Activated naive CD8-positive, alpha-beta T cell (primary cell): ENCODE measurements around the gene WNT8B.

Experiments
- H3K27ac Mint-ChIP-seq: one replicate; pipeline ENCODE4 v1.8.0; 2021; ENCODE audit warnings: mixed read lengths
- H3K27me3 Mint-ChIP-seq: one replicate; pipeline ENCODE4 v1.8.0; 2021; ENCODE audit warnings: mixed read lengths
- H3K36me3 Mint-ChIP-seq: one replicate; pipeline ENCODE4 v1.8.0; 2021; ENCODE audit warnings: mixed read lengths
- H3K4me1 Mint-ChIP-seq: one replicate; pipeline ENCODE4 v1.8.0; 2021; ENCODE audit warnings: low read depth, mixed read lengths
- H3K4me3 Mint-ChIP-seq: one replicate; pipeline ENCODE4 v1.8.0; 2021; ENCODE audit warnings: mild to moderate bottlenecking, mixed read lengths
- H3K9me3 Mint-ChIP-seq: one replicate; pipeline ENCODE4 v1.8.0; 2021; ENCODE audit warnings: low read depth, mixed read lengths

WNT8B gene

GRCh38 chr10:100520811-100521210 is 58.0 kb downstream of the WNT8B start:
- no peaks in the 10 kb centered on the region for H3K27me3 Mint-ChIP-seq
- H3K9me3 Mint-ChIP-seq: no peaks in the 10 kb centered on the region
- H3K4me3 Mint-ChIP-seq: no peak overlapping the region
- H3K27ac Mint-ChIP-seq: peak overlapping the region; percentile 29
- H3K4me1 Mint-ChIP-seq: peaks cover 18% of the 10 kb centered on the region
- H3K36me3 Mint-ChIP-seq: peaks cover 4% of the 10 kb centered on the region

DNA sequence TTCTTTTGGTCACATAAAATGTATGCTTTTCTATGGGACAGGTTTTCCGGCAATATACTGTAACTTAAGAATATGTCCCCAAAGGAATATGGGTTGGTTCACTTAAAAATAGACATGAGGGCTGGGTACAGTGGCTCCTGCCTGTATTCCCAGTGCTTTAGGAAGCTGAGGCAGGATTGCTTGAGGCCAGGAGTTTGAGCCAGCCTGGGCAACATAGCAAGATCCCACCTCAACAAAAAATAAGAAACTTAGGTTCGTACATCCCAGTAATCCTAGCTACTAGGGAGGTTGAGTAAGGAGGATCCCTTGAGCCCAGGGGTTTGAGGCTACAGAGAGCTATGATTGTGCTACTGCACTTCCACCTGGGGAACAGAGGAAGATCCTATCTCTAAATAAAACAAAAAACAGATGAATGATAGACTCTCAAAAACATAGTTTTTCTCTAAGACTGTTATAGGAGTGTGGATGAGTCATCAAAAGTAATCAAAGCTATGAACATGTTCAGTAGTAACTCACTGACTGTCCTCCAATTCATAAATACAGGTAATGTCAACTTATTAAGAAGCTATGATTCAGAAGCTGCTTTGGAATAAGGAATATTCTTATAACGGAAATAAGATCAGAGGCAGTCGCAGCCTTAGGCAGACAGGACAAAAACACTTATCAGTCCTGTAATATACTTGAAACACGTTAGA is 59.4 kb downstream of the WNT8B start:
- no peaks in the 10 kb centered on the region for H3K27me3 Mint-ChIP-seq
- no peaks in the 10 kb centered on the region for H3K9me3 Mint-ChIP-seq
- H3K4me1 Mint-ChIP-seq: peaks cover 23% of the 10 kb centered on the region
- H3K27ac Mint-ChIP-seq: peak overlapping the region; percentile 51
- H3K4me3 Mint-ChIP-seq: no peak overlapping the region
- H3K36me3 Mint-ChIP-seq: peaks cover 6% of the 10 kb centered on the region

GRCh38 chr10:100522945-100523344 is 60.1 kb downstream of the WNT8B start:
- H3K4me1 Mint-ChIP-seq: peaks cover 26% of the 10 kb centered on the region
- H3K4me3 Mint-ChIP-seq: no peak overlapping the region
- H3K36me3 Mint-ChIP-seq: peaks cover 6% of the 10 kb centered on the region
- H3K27ac Mint-ChIP-seq: no peak overlapping the region
- H3K9me3 Mint-ChIP-seq: no peaks in the 10 kb centered on the region
- H3K27me3 Mint-ChIP-seq: no peaks in the 10 kb centered on the region

DNA sequence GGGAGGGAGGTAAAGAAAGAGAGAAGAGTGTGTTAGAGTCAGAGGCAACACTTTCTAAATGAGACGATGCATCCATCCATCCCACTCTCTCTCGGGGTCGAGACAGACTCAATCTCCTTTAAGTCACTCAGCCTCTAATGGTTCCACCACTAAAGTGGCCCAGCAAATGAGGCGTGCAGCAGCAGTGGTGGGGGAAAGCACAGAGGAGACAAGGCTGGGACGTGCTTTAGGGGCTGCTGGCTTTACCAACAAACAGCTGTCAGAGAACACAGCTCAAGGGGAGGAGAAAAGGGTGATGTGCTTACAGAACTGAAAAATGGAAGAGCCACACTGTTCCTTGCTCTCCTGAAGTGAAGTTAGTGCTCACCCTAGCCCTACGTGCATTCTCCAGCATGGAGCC is 61.4 kb downstream of the WNT8B start:
- no peak overlapping the region for H3K27ac Mint-ChIP-seq
- H3K36me3 Mint-ChIP-seq: peaks cover 9% of the 10 kb centered on the region
- no peaks in the 10 kb centered on the region for H3K9me3 Mint-ChIP-seq
- no peak overlapping the region for H3K4me3 Mint-ChIP-seq
- no peaks in the 10 kb centered on the region for H3K27me3 Mint-ChIP-seq
- H3K4me1 Mint-ChIP-seq: peaks cover 26% of the 10 kb centered on the region

- Mint-ChIP-seq H3K4me1 (peaks cover 25% of the 10 kb centered on the region), H3K27ac (peak overlapping the region; percentile 24), H3K36me3 (peaks cover 10% of the 10 kb centered on the region), H3K27me3 (no peaks in the 10 kb centered on the region), H3K9me3 (no peaks in the 10 kb centered on the region), H3K4me3 (no peak overlapping the region)
Observed at GRCh38 chr10:100524638-100525037, 61.8 kb downstream of the WNT8B start.

- H3K9me3 Mint-ChIP-seq: no peaks in the 10 kb centered on the region
- H3K36me3 Mint-ChIP-seq: peaks cover 11% of the 10 kb centered on the region
- peak overlapping the region; percentile 100 for H3K27ac Mint-ChIP-seq
- H3K4me3 Mint-ChIP-seq: peak overlapping the region; percentile 97
- H3K27me3 Mint-ChIP-seq: no peaks in the 10 kb centered on the region
- H3K4me1 Mint-ChIP-seq: peaks cover 39% of the 10 kb centered on the region
Observed at GRCh38 chr10:100528123-100528886, 65.5 kb downstream of the WNT8B start.

- Mint-ChIP-seq H3K27me3 (no peaks in the 10 kb centered on the region), H3K27ac (peak overlapping the region; percentile 100), H3K36me3 (peaks cover 11% of the 10 kb centered on the region), H3K4me1 (peaks cover 40% of the 10 kb centered on the region), H3K4me3 (peak overlapping the region; percentile 97), H3K9me3 (no peaks in the 10 kb centered on the region)
Observed at GRCh38 chr10:100528921-100529474, 66.2 kb downstream of the WNT8B start.

DNA sequence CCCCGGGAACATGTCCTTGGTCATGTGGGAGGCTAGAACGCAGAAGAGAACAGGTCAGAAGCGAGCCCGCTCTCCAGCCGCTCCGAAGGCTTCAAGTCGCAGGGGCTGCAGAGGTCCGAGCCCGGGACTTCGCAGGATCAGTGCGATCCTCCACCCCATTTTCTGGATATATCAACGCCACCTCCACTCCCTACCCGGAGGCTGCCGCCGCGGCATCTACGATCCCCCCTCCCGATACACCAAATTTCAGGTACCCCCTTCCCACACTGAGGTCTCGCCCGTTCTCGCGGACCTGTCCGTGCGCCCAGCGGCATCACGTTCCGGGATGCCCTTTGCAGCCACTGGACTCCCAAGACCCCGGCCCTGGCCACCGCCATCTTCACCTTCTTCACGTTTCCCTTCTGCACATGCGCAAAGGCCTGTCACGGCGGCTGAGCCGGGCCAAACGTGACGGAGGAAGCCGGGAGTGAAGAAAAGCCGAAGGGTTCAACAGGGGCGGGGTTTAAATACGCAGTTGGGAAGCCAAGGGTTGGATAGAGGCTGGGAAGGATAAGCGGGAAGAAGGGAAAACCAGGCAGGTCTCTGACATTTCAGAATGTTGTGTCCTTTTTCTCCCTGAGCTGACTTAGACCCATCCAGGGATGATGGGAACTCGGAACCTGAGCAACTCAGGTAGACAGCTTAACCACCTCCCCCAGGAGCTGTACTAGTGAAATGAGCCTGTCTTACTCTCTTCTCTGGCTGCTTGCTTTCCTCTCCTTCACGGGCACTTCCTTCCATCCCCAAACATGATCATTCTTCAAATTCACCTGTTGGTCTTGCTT is 66.9 kb downstream of the WNT8B start, which contains the start of gene NDUFB8:
TSS of gene NDUFB8 (minus strand) at position 397 of the 824 bp plus-strand sequence. CDS start at position 377, 20 bp downstream.
- peaks cover 40% of the 10 kb centered on the region for H3K4me1 Mint-ChIP-seq
- H3K27me3 Mint-ChIP-seq: no peaks in the 10 kb centered on the region
- H3K27ac Mint-ChIP-seq: peak within 1 kb of the TSS; percentile 100
- H3K9me3 Mint-ChIP-seq: no peaks in the 10 kb centered on the region
- peak within 1 kb of the TSS; percentile 97 for H3K4me3 Mint-ChIP-seq
- H3K36me3 Mint-ChIP-seq: peaks cover 11% of the 10 kb centered on the region

DNA sequence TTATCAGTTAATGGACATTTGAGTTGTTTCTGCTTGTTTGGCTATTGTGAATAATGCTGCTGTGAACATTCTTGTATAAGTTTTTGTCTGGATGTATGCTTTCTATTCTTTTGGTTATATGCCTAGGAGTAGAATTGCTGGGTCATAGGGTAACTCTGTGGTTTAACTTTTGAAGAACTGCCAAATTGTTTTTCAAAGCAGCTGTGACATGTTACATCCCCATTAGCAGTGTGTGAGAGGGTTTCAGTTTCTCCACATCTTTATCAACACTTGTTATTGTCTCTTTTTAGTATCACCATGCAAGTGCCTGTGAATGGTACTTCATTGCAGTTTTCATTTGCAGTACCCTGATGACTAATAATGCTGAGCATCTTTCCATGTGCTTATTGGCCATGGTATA is 69.0 kb downstream of the WNT8B start:
- H3K4me3 Mint-ChIP-seq: no peak overlapping the region
- peaks cover 39% of the 10 kb centered on the region for H3K4me1 Mint-ChIP-seq
- H3K36me3 Mint-ChIP-seq: peaks cover 8% of the 10 kb centered on the region
- no peaks in the 10 kb centered on the region for H3K27me3 Mint-ChIP-seq
- no peaks in the 10 kb centered on the region for H3K9me3 Mint-ChIP-seq
- no peak overlapping the region for H3K27ac Mint-ChIP-seq
